BJ (cell line): ENCODE measurements around the gene PSEN2. TPM values are rescaled to one million over a fixed set of nuclear protein-coding genes. Genes with fewer than 3 reads are reported as not detected.

Experiments
- CTCF ChIA-PET: fragments of 350-600 bp; formaldehyde crosslinking; extraction: SDS; loops from one replicate; lab custom pipeline; 2021; ENCODE audit warnings: antibody characterized with exemption, inconsistent platforms; lab: Yijun Ruan, JAX
- POLR2A ChIA-PET: fragments of 300-600 bp; sonication (Branson Sonifier 250); formaldehyde crosslinking; extraction: SDS; loops from one replicate; lab custom pipeline; 2021; ENCODE audit warnings: antibody characterized with exemption; lab: Charles Lee
- DNase-seq: peaks from one replicate; pipeline ENCODE4 v3.0.0-alpha.2; 2011; ENCODE audit warnings: low read depth
- H3K27me3 ChIP-seq: 2 replicates; pipeline ENCODE4 v1.6.0; 2011; ENCODE audit warnings: low read length; ENCODE audit not compliant: control insufficient read depth, insufficient read depth
- H3K36me3 ChIP-seq: 2 replicates; pipeline ENCODE4 v1.5.1; 2011; ENCODE audit warnings: low read length; ENCODE audit not compliant: control insufficient read depth, insufficient read depth
- H3K4me3 ChIP-seq: 2 replicates; pipeline ENCODE4 v1.5.1; 2011; ENCODE audit warnings: low read depth, mild to moderate bottlenecking, control low read depth, low read length
- CTCF ChIP-seq: IDR thresholded peaks from 2 replicates; pipeline ENCODE4 v1.5.1; 2011; ENCODE audit warnings: low read depth, mild to moderate bottlenecking, control low read depth, inconsistent platforms, low read length, moderate library complexity; ENCODE audit not compliant: insufficient read depth
- polyA plus RNA-seq: library from polyadenylated mRNA; depleted of rRNA; stranded (reverse); fragments of >200 nt; gene quantifications from 2 replicates; pipeline ENCODE4 v1.2.3, GENCODE V29; 2011

The PSEN2 gene
- polyA plus RNA-seq, 1 experiment: 32.1 TPM

- ChIA-PET CTCF (no interaction called here), POLR2A (no interaction called here)
- Histone ChIP-seq H3K36me3 (peaks cover 7% of the 10 kb centered on the region), H3K4me3 (no peak overlapping the region), H3K27me3 (no peaks in the 10 kb centered on the region)
- TF ChIP-seq CTCF: no peak
- no peak for DNase-seq
Measured at GRCh38 chr1:226890331-226891108, 20.1 kb downstream of the PSEN2 start.

GRCh38 chr1:226891346-226891745, 20.9 kb downstream of the PSEN2 start:
- no peak for DNase-seq
- Histone ChIP-seq H3K4me3 (no peak overlapping the region), H3K36me3 (peaks cover 9% of the 10 kb centered on the region), H3K27me3 (no peaks in the 10 kb centered on the region)
- ChIA-PET POLR2A (no interaction called here), CTCF (interaction anchor here (1.1 kb wide), 1 partner anchor 344 kb away, joined by 4 read pairs; no protein-coding TSS in a partner anchor)
- no peak for TF ChIP-seq CTCF

GRCh38 chr1:226891846-226892523, 21.6 kb downstream of the PSEN2 start:
- TF ChIP-seq CTCF: no peak
- Histone ChIP-seq H3K4me3 (no peak overlapping the region), H3K27me3 (no peaks in the 10 kb centered on the region), H3K36me3 (peaks cover 7% of the 10 kb centered on the region)
- DNase-seq: no peak
- ChIA-PET CTCF (interaction anchor here (1.1 kb wide), 1 partner anchor 344 kb away, joined by 4 read pairs; no protein-coding TSS in a partner anchor), POLR2A (no interaction called here)

GRCh38 chr1:226892524-226892875, 22.1 kb downstream of the PSEN2 start:
- no peak for DNase-seq
- ChIA-PET CTCF (no interaction called here), POLR2A (no interaction called here)
- H3K36me3 ChIP-seq: peaks cover 7% of the 10 kb centered on the region
- TF ChIP-seq CTCF: no peak
- no peak overlapping the region for H3K4me3 ChIP-seq
- H3K27me3 ChIP-seq: no peaks in the 10 kb centered on the region

GRCh38 chr1:226893936-226894335, 23.5 kb downstream of the PSEN2 start:
- ChIA-PET POLR2A (no interaction called here), CTCF (no interaction called here)
- H3K27me3 ChIP-seq: no peaks in the 10 kb centered on the region
- TF ChIP-seq CTCF: no peak
- H3K4me3 ChIP-seq: no peak overlapping the region
- no peak for DNase-seq
- peaks cover 5% of the 10 kb centered on the region for H3K36me3 ChIP-seq
